ENCODE results near the gene TSR3. TPM values are rescaled to one million over a fixed set of nuclear protein-coding genes. Genes with fewer than 3 reads are reported as not detected.

The TSR3 gene
- polyA plus RNA-seq, 3 donors: 23.2 to 73.1 (median 48.2) TPM

DNA sequence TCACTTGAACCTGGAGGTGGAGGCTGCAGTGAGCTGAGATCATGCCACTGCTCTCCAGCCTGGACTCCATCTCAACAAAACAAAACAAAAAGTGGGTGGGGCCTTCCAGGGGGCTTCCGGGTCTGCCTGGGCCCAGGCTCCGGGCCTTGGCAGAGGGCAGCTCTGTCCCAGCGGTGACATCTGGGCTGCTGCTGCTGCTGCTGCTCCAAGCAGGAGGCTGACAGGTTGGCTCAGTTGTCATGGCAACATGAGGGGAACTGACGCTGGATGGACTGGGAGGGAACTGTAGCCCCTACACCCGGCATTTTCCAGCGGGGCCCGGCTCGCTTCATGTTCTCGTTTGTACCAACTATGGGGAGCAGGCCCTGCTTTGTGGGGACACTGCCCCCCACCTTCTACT lies 14.2 kb downstream of the TSR3 start:
- Histone ChIP-seq H2AFZ (ENCODE audit: insufficient read depth, low read depth, low read length, poor library complexity, severe bottlenecking) (no peak overlapping the region), H3K9me3 (replicated peaks in 1 of 2; ENCODE audit: control insufficient read depth in 1 of 2, insufficient read depth in 1 of 2, low read length in 2 of 2) (peaks cover 0 to 11% of the 10 kb centered on the region in 2 donors), H4K20me1 (ENCODE audit: insufficient read depth, low read length) (no peaks in the 10 kb centered on the region), H3K4me2 (replicated peaks; ENCODE audit: extremely low read depth, low read length, poor library complexity, severe bottlenecking) (no peak overlapping the region), H3K27ac (ENCODE audit: low read depth in 1 of 2, low read length in 2 of 2) (no peak overlapping the region), H3K4me1 (ENCODE audit: control insufficient read depth in 1 of 2, insufficient read depth in 2 of 2, low read length in 2 of 2) (peaks cover 9 to 26% of the 10 kb centered on the region in 2 donors), H3K36me3 (replicated peaks in 1 of 2; ENCODE audit: control insufficient read depth in 1 of 2, insufficient read depth in 2 of 2, low read length in 2 of 2) (no peaks in the 10 kb centered on the region), H3K4me3 (replicated peaks in 1 of 3; ENCODE audit: low read depth in 2 of 3, low read length in 3 of 3) (no peak overlapping the region), H3K9ac (ENCODE audit: insufficient read depth, low read length, poor library complexity, severe bottlenecking) (no peak overlapping the region), H3K27me3 (ENCODE audit: control insufficient read depth in 2 of 2, insufficient read depth in 2 of 2, low read length in 2 of 2) (peaks cover 28 to 41% of the 10 kb centered on the region in 2 donors), H3K79me2 (ENCODE audit: insufficient read depth, low read length) (no peaks in the 10 kb centered on the region)
- H3K27ac Mint-ChIP-seq: no peak overlapping the region
- no peak overlapping the region for H3K4me3 Mint-ChIP-seq
- H3K9me3 Mint-ChIP-seq: peaks cover 0 to 8% (median 3%) of the 10 kb centered on the region in 7 donors
- peaks cover 8% of the 10 kb centered on the region for H3K4me1 Mint-ChIP-seq
- intact Hi-C loops (cut with micrococcal nuclease): no loop called here
- peaks cover 35 to 53% (median 41%) of the 10 kb centered on the region in 3 donors for H3K27me3 Mint-ChIP-seq (ENCODE audit: low read depth in 3 of 3)
- 67% methylated on average over 3 of the region's 9 CpGs for WGBS (ENCODE audit: insufficient coverage)
- no peak for DNase-seq
- no peaks in the 10 kb centered on the region for H3K36me3 Mint-ChIP-seq
- TF ChIP-seq, protein P1, sequence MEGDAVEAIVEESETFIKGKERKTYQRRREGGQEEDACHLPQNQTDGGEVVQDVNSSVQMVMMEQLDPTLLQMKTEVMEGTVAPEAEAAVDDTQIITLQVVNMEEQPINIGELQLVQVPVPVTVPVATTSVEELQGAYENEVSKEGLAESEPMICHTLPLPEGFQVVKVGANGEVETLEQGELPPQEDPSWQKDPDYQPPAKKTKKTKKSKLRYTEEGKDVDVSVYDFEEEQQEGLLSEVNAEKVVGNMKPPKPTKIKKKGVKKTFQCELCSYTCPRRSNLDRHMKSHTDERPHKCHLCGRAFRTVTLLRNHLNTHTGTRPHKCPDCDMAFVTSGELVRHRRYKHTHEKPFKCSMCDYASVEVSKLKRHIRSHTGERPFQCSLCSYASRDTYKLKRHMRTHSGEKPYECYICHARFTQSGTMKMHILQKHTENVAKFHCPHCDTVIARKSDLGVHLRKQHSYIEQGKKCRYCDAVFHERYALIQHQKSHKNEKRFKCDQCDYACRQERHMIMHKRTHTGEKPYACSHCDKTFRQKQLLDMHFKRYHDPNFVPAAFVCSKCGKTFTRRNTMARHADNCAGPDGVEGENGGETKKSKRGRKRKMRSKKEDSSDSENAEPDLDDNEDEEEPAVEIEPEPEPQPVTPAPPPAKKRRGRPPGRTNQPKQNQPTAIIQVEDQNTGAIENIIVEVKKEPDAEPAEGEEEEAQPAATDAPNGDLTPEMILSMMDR (IDR thresholded peaks at IDR 0.05): no peak

DNA sequence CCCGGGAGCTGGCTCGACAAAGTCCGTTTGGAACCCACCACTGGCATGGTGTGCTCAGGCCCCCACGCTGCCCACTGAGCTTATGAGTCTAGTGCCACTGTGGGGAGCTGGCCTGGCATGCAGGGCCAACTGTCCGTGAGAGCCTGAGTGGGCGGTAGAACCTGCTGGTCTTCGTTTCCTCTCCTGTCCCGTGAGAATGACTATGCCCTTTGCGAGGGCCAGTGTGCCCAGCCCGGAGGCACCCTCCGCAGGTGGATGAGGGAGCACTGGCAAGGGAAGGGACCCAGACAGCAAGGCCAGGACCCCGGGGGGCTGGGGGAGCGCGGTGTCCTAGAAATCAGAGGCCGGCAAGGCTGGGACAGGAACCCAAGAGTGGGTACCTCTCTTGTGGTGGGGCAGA lies 15.1 kb downstream of the TSR3 start:
- peaks cover 12% of the 10 kb centered on the region for H3K4me1 Mint-ChIP-seq
- peak overlapping the region in 1 of 7 donors; percentile 36 for H3K27ac Mint-ChIP-seq
- intact Hi-C loops (cut with micrococcal nuclease): no loop called here
- WGBS (ENCODE audit: insufficient coverage): 86% methylated on average over 13 of the region's 15 CpGs
- H4K20me1 ChIP-seq (ENCODE audit: insufficient read depth, low read length): no peaks in the 10 kb centered on the region
- no peak overlapping the region for H3K4me2 ChIP-seq (replicated peaks; ENCODE audit: extremely low read depth, low read length, poor library complexity, severe bottlenecking)
- DNase-seq: no peak
- peaks cover 37 to 50% of the 10 kb centered on the region in 2 donors for H3K27me3 ChIP-seq (ENCODE audit: control insufficient read depth in 2 of 2, insufficient read depth in 2 of 2, low read length in 2 of 2)
- no peak overlapping the region for H3K27ac ChIP-seq (ENCODE audit: low read depth in 1 of 2, low read length in 2 of 2)
- peaks cover 0 to 16% (median 5%) of the 10 kb centered on the region in 7 donors for H3K9me3 Mint-ChIP-seq
- no peaks in the 10 kb centered on the region for H3K79me2 ChIP-seq (ENCODE audit: insufficient read depth, low read length)
- no peak overlapping the region for H3K9ac ChIP-seq (ENCODE audit: insufficient read depth, low read length, poor library complexity, severe bottlenecking)
- H2AFZ ChIP-seq (ENCODE audit: insufficient read depth, low read depth, low read length, poor library complexity, severe bottlenecking): no peak overlapping the region
- no peak overlapping the region for H3K4me3 ChIP-seq (replicated peaks in 1 of 3; ENCODE audit: low read depth in 2 of 3, low read length in 3 of 3)
- no peak overlapping the region for H3K4me3 Mint-ChIP-seq
- no peaks in the 10 kb centered on the region for H3K36me3 Mint-ChIP-seq
- H3K4me1 ChIP-seq (ENCODE audit: control insufficient read depth in 1 of 2, insufficient read depth in 2 of 2, low read length in 2 of 2): peaks cover 11 to 28% of the 10 kb centered on the region in 2 donors
- H3K27me3 Mint-ChIP-seq (ENCODE audit: low read depth in 3 of 3): peaks cover 43 to 58% (median 48%) of the 10 kb centered on the region in 3 donors
- TF ChIP-seq, protein P1 (IDR thresholded peaks at IDR 0.05): no peak
- peaks cover 0 to 11% of the 10 kb centered on the region in 2 donors for H3K9me3 ChIP-seq (replicated peaks in 1 of 2; ENCODE audit: control insufficient read depth in 1 of 2, insufficient read depth in 1 of 2, low read length in 2 of 2)
- no peaks in the 10 kb centered on the region for H3K36me3 ChIP-seq (replicated peaks in 1 of 2; ENCODE audit: control insufficient read depth in 1 of 2, insufficient read depth in 2 of 2, low read length in 2 of 2)

Measured in CD14-positive monocyte (primary cell).